Tibial nerve (tissue), 4 donors: Measurements from ENCODE around the gene SLC35D1. TPM values are rescaled to one million over a fixed set of nuclear protein-coding genes. Genes with fewer than 3 reads are reported as not detected.

Experiments used
- DNase-seq, 2 donors: peaks; one replicate each; pipeline ENCODE4 v3.0.0-alpha.2; 2019; ENCODE audit warnings: low spot score in 2 of 2
- H3K27ac ChIP-seq, 4 donors: fragments of 200-600 bp; sonication (generic) in 3 of 4; one replicate each; pipeline ENCODE4 v1.5.1; 2017 to 2019; ENCODE audit warnings: mild to moderate bottlenecking in 1 of 4
- H3K27me3 ChIP-seq, 2 donors: fragments of 200-600 bp; sonication (generic) in 1 of 2; one replicate each; pipeline versions ENCODE4 v1.5.1 to v1.6.0; 2017 to 2019
- H3K36me3 ChIP-seq, 3 donors: fragments of 200-600 bp; sonication (generic); one replicate each; pipeline ENCODE4 v1.5.1; 2018 to 2019
- H3K4me1 ChIP-seq, 4 donors: fragments of 200-600 bp; sonication (generic) in 3 of 4; one replicate each; pipeline ENCODE4 v1.5.1; 2017 to 2019
- H3K4me3 ChIP-seq, 4 donors: fragments of 200-600 bp; sonication (generic) in 3 of 4; one replicate each; pipeline ENCODE4 v1.5.1; 2017 to 2019; ENCODE audit warnings: mild to moderate bottlenecking in 1 of 4, moderate library complexity in 1 of 4
- H3K9me3 ChIP-seq, 4 donors: fragments of 200-600 bp; sonication (generic) in 3 of 4; one replicate each; pipeline ENCODE4 v1.5.1; 2017 to 2019
- EP300 ChIP-seq, 2 donors: sonication (generic); formaldehyde crosslinking; IDR thresholded peaks; one replicate each; pipeline ENCODE4 v1.6.1; 2017; ENCODE audit warnings: antibody characterized with exemption in 2 of 2, mild to moderate bottlenecking in 1 of 2
- POLR2A ChIP-seq, 2 donors: fragments of 450-650 bp; IDR thresholded peaks; one replicate each; pipeline ENCODE4 v1.6.1; 2017; ENCODE audit warnings: antibody characterized with exemption in 2 of 2, mild to moderate bottlenecking in 2 of 2, moderate library complexity in 2 of 2
- WGBS, 2 donors: methylation state at CpG; one replicate each; pipeline ENCODE4 v1.1.5; 2018; 5-methylcytosine and 5-hydroxymethylcytosine counted together
- total RNA-seq, 4 donors: library from RNA; depleted of rRNA; stranded (reverse); fragments of >200 nt; gene quantifications; one replicate each; pipeline ENCODE4 v1.1.0, GENCODE V29; 2016
- TF ChIP-seq, protein P1 (sequence below), 5 experiments: fragments of 200-600 bp in 3 of 5; fragments of 450-650 bp in 2 of 5; sonication (generic) in 3 of 5; IDR thresholded peaks; one replicate each; pipeline ENCODE4 v1.5.1; 2016 to 2019; ENCODE audit warnings: antibody characterized with exemption in 5 of 5, mild to moderate bottlenecking in 3 of 5, moderate library complexity in 2 of 5

SLC35D1 gene
- total RNA-seq, 4 donors from 2014 or later, result 8.7 to 10.5 (median 9.1) TPM

DNA sequence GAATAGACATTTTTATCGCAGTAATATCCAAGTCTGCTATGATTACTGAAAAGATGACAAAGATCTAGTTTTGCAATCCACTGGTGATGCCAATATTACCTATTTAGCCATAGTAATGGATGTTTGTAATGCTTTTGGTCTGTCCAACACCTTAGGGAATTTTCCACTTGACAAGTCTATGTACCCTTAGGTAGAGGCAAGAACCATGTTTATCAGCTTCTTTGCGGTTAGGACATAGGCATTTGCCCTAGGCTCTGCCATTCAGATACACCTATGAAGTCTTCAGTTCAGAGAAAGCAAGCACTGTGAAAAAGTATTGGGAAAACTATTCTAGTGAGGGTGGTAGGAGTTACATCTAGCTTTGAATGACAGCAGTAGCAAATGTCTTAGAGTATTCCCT lies 40.2 kb upstream of the SLC35D1 start:
- no peak for DNase-seq
- Histone ChIP-seq H3K4me3 (no peak overlapping the region), H3K36me3 (no peaks in the 10 kb centered on the region), H3K27ac (no peak overlapping the region), H3K27me3 (no peaks in the 10 kb centered on the region), H3K4me1 (no peaks in the 10 kb centered on the region), H3K9me3 (no peaks in the 10 kb centered on the region)
- TF ChIP-seq POLR2A (IDR thresholded peaks at IDR 0.05), result no peak
- WGBS, 2 donors, result 92 to 94% methylated on average over 2 of the region's 2 CpGs

DNA sequence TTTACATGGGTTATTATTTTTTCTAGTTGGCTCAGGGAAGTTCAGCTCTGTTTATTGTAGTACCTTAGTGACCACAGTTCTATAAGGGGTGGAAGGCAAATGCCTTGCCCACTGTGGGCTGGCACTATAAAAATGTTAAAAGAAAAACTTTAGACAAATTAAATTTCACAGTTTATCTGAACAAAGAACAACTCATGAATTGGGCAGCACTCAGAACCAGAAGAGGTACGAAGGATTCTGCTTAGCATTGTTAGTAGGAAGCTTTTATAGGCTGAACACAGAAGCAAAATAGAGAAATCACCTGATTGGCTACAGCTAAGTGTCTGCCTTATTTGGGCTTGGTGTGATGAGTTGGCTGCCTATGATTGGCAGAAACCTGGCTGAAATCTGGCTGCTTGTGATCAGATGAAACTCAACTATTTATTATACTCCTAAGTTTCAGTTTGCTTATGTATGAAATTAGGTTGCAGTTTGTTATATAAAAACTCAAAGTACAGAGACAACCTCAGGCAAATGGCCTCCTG lies 35.8 kb upstream of the SLC35D1 start:
- Histone ChIP-seq H3K27me3 (no peaks in the 10 kb centered on the region), H3K4me1 (no peaks in the 10 kb centered on the region), H3K4me3 (no peak overlapping the region), H3K27ac (no peak overlapping the region), H3K36me3 (no peaks in the 10 kb centered on the region), H3K9me3 (no peaks in the 10 kb centered on the region)
- TF ChIP-seq POLR2A (IDR thresholded peaks at IDR 0.05) (no peak), EP300 (IDR thresholded peaks at IDR 0.05) (no peak)
- TF ChIP-seq, protein P1, sequence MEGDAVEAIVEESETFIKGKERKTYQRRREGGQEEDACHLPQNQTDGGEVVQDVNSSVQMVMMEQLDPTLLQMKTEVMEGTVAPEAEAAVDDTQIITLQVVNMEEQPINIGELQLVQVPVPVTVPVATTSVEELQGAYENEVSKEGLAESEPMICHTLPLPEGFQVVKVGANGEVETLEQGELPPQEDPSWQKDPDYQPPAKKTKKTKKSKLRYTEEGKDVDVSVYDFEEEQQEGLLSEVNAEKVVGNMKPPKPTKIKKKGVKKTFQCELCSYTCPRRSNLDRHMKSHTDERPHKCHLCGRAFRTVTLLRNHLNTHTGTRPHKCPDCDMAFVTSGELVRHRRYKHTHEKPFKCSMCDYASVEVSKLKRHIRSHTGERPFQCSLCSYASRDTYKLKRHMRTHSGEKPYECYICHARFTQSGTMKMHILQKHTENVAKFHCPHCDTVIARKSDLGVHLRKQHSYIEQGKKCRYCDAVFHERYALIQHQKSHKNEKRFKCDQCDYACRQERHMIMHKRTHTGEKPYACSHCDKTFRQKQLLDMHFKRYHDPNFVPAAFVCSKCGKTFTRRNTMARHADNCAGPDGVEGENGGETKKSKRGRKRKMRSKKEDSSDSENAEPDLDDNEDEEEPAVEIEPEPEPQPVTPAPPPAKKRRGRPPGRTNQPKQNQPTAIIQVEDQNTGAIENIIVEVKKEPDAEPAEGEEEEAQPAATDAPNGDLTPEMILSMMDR (IDR thresholded peaks at IDR 0.05), result no peak
- no peak for DNase-seq
- WGBS, 2 donors, result 83 to 87% methylated on average over 1 of the region's 1 CpG

DNA sequence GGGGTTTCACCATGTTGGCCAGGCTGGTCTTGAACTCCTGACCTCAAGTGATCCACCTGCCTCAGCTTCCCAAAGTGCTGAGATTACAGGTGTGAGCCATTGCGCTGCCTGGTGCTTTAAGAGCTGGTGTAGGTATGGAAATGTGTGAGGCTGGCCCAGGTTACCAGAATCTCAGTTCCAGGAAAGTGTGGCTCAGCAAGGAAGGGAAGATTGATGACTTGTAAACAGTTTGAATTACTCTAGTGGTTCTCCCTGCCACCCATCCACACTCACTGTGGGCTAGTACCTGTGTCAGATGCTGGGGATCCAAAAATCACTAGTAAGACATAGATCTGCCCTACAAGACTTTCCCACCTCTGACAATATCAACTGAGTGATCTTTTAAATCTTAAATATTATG lies 34.5 kb upstream of the SLC35D1 start:
- H3K9me3 ChIP-seq, result no peaks in the 10 kb centered on the region
- no peak for DNase-seq
- no peak overlapping the region for H3K27ac ChIP-seq
- WGBS, 2 donors, result 100% methylated on average over 1 of the region's 1 CpG
- H3K36me3 ChIP-seq, result no peaks in the 10 kb centered on the region
- TF ChIP-seq, protein P1 (IDR thresholded peaks at IDR 0.05), result no peak
- TF ChIP-seq EP300 (IDR thresholded peaks at IDR 0.05), result no peak
- no peak for TF ChIP-seq POLR2A (IDR thresholded peaks at IDR 0.05)
- no peaks in the 10 kb centered on the region for H3K4me1 ChIP-seq
- no peak overlapping the region for H3K4me3 ChIP-seq
- H3K27me3 ChIP-seq, result no peaks in the 10 kb centered on the region

DNA sequence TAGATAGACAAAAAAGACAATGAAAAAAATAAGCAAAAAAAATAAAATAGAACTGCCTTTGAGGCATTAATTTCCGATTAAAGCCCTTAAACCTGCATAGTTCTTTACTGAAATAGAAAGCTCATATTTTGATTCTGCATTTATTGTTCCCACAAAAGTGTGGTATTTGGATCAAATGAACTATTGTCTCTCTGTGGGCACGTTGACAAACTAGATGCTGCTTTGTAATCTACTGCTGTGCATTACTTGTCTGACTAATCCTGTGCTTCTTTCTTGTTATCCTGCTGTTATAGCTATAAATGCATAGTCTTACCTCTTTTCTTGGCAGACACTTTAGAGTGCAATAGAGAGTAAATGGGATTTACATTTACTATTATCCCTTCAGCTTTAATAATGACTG lies 31.4 kb upstream of the SLC35D1 start:
- Histone ChIP-seq H3K4me3 (no peak overlapping the region), H3K4me1 (no peaks in the 10 kb centered on the region), H3K27ac (no peak overlapping the region), H3K27me3 (no peaks in the 10 kb centered on the region), H3K9me3 (no peaks in the 10 kb centered on the region), H3K36me3 (no peaks in the 10 kb centered on the region)
- TF ChIP-seq EP300 (IDR thresholded peaks at IDR 0.05) (no peak), POLR2A (IDR thresholded peaks at IDR 0.05) (no peak)
- TF ChIP-seq, protein P1 (IDR thresholded peaks at IDR 0.05), result no peak
- no peak for DNase-seq
- WGBS, 2 donors, result 27 to 42% methylated on average over 2 of the region's 2 CpGs

DNA sequence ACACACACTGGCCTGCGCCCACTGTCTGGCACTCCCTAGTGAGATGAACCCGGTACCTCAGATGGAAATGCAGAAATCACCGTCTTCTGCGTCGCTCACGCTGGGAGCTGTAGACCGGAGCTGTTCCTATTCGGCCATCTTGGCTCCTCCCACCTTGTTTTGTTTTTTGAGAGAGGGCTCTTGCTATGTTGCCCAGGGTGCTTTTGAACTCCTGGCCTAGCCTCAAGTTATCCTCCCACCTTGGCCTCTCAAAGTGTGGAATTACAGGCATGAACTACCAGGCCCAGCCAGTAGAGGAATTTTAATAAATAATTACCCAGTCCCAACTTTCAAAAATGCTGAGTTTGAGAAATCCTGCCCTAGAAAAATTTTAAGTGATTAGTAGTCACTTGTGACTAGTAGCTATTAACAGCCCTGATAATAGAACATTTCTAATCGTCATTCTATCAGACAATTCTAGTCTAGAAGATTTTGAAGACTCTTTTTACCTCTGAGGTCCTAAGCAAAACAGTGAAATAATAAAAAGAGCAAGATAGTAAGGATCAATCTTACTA lies 30.9 kb upstream of the SLC35D1 start:
- no peaks in the 10 kb centered on the region for H3K9me3 ChIP-seq
- TF ChIP-seq EP300 (IDR thresholded peaks at IDR 0.05), result no peak
- WGBS, 2 donors, result 93 to 94% methylated on average over 5 to 7 of the region's 9 CpGs
- no peaks in the 10 kb centered on the region for H3K36me3 ChIP-seq
- H3K27me3 ChIP-seq, result no peaks in the 10 kb centered on the region
- no peak overlapping the region for H3K4me3 ChIP-seq
- no peak overlapping the region for H3K27ac ChIP-seq
- H3K4me1 ChIP-seq, result no peaks in the 10 kb centered on the region
- DNase-seq, result no peak

DNA sequence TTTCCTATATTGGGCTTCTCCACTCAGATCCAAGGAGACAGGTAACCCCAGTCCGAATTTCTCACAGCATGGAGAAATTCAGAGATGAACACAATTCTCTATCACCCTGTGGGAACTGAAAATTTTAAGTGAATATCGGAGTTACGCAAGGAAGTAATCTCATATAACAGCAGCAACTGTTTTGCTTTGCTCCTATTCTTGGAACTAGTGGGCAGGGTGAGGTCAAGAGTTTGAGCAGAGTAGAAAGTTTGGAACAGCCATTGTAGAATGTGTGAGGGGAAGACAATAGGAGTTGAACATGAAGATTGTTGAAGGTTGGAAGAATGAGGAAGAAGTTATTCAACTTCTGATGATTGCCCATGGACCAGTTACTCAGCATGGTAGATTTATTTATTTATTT lies 24.3 kb upstream of the SLC35D1 start:
- H3K27me3 ChIP-seq, result no peaks in the 10 kb centered on the region
- TF ChIP-seq, protein P1 (IDR thresholded peaks at IDR 0.05), result no peak
- no peak for TF ChIP-seq EP300 (IDR thresholded peaks at IDR 0.05)
- TF ChIP-seq POLR2A (IDR thresholded peaks at IDR 0.05), result no peak
- WGBS, 2 donors, result 91 to 97% methylated on average over 3 of the region's 3 CpGs
- H3K27ac ChIP-seq, result no peak overlapping the region
- no peaks in the 10 kb centered on the region for H3K4me1 ChIP-seq
- DNase-seq, result no peak
- H3K9me3 ChIP-seq, result peaks cover 0 to 4% (median 0%) of the 10 kb centered on the region in 4 donors
- no peaks in the 10 kb centered on the region for H3K36me3 ChIP-seq
- H3K4me3 ChIP-seq, result no peak overlapping the region
